Motor neuron (in vitro differentiated cells): ENCODE results near the gene NCOA5. TPM values are rescaled to one million over a fixed set of nuclear protein-coding genes. Genes with fewer than 3 reads are reported as not detected.
A peak's percentile ranks its signal among the peaks of the same experiment; 100 is the strongest.
"Not testable (repeated sequence)": the region's sequence is repeated elsewhere in the genome, so short reads cannot be mapped to it uniquely, and the experiment has no call there.

Experiments
- ATAC-seq, 8 experiments: fragments of 200-7000 bp; cut with Tn5 transposase; replicated peaks in 6 of 8; 2 replicates each; pipeline ENCODE4 v1.8.0; 2021; ENCODE audit warnings: mild to moderate bottlenecking in 8 of 8, moderate library complexity in 8 of 8
- H3K27ac ChIP-seq, 2 donors: fragments of 250-450 bp; sonication (Bioruptor Pico); 2 replicates each; pipeline ENCODE4 v1.9.0; 2021; ENCODE audit warnings: antibody characterized with exemption in 2 of 2, mild to moderate bottlenecking in 2 of 2, moderate library complexity in 1 of 2
- H3K4me1 ChIP-seq, 2 donors: fragments of 250-450 bp; sonication (Bioruptor Pico); replicated peaks in 1 of 2; 2 replicates each; pipeline ENCODE4 v1.6.1; 2021; ENCODE audit warnings: antibody characterized with exemption in 2 of 2, mild to moderate bottlenecking in 2 of 2, moderate library complexity in 1 of 2
- H3K4me3 ChIP-seq, 5 donors: fragments of 250-450 bp; sonication (Bioruptor Pico); 2 replicates each; pipeline ENCODE4 v1.9.0; 2021; ENCODE audit warnings: antibody characterized with exemption in 5 of 5, mild to moderate bottlenecking in 5 of 5, moderate library complexity in 4 of 5
- WGBS, 10 experiments: fragments of 450-650 bp; shearing (Covaris generic); methylation state at CpG; one replicate each; pipeline ENCODE4 v1.0.0; 2022; 5-methylcytosine and 5-hydroxymethylcytosine counted together
- in situ Hi-C, 9 experiments: fragments of 400-800 bp; cut with MboI; loops; one replicate each; pipeline ENCODE4 v1.15.0; 2021; ENCODE audit warnings: low sequenced_read_pairs in 9 of 9, low pct_unique_long_range_greater_than_20kb in 2 of 9; ENCODE audit not compliant: unreplicated experiment in 9 of 9
- total RNA-seq, 8 experiments: library from RNA; unstranded; fragments of 300-600 nt; gene quantifications; 2 replicates each; pipeline versions ENCODE4 v1.2.3 to v1.2.4, GENCODE V29; 2022

Gene NCOA5
- total RNA-seq, 8 experiments from 2014 or later: 11.9 to 44.1 (median 18.3) TPM

- no peaks in the 10 kb centered on the region for H3K4me1 ChIP-seq
- in situ Hi-C loops: no loop called here
- 13 to 100% (median 84%) methylated on average over 1 to 3 of the region's 3 CpGs; no CpG with 5 or more reads in 2 of the 10 experiments for WGBS, 10 experiments
- no peak overlapping the region for H3K4me3 ChIP-seq
- no peak overlapping the region for H3K27ac ChIP-seq
- no peak for ATAC-seq
These were observed 12.2 kb upstream of the NCOA5 start for GRCh38 chr20:46101957-46102356.

- no peak overlapping the region for H3K4me3 ChIP-seq
- 0 to 100% (median 59%) methylated on average over 1 to 5 of the region's 5 CpGs; no CpG with 5 or more reads in 2 of the 10 experiments for WGBS, 10 experiments
- H3K4me1 ChIP-seq: no peaks in the 10 kb centered on the region
- no peak overlapping the region for H3K27ac ChIP-seq
- in situ Hi-C loops: no loop called here
- ATAC-seq: peak in 2 of 8 experiments; percentile 33 to 93
These were observed 11.2 kb upstream of the NCOA5 start for GRCh38 chr20:46100988-46101387.

- H3K27ac ChIP-seq, H3K4me1 ChIP-seq, in situ Hi-C loops, H3K4me3 ChIP-seq: not testable (repeated sequence)
- WGBS, 10 experiments: 40 to 95% (median 71%) methylated on average over 1 to 7 of the region's 7 CpGs; no CpG with 5 or more reads in 1 of the 10 experiments
- peak in 3 of 8 experiments; percentile 31 to 60 (median 55) for ATAC-seq
These were observed 10.7 kb upstream of the NCOA5 start for GRCh38 chr20:46100444-46100843.

GRCh38 chr20:46099491-46100287 is 9.9 kb upstream of the NCOA5 start:
- WGBS, 10 experiments: 24 to 89% (median 76%) methylated on average over 3 to 19 of the region's 48 CpGs
- peak in 1 of 8 experiments; percentile 55 for ATAC-seq
- in situ Hi-C loops: no loop called here
- Histone ChIP-seq H3K4me3 (no peak overlapping the region), H3K4me1 (no peaks in the 10 kb centered on the region), H3K27ac (no peak overlapping the region)

- WGBS, 10 experiments: 0 to 83% (median 67%) methylated on average over 1 to 2 of the region's 2 CpGs; no CpG with 5 or more reads in 1 of the 10 experiments
- no peak overlapping the region for H3K27ac ChIP-seq
- no peak for ATAC-seq
- in situ Hi-C loops: no loop called here
- H3K4me3 ChIP-seq: no peak overlapping the region
- peaks cover 2 to 7% of the 10 kb centered on the region in 2 donors for H3K4me1 ChIP-seq
These were observed 3.8 kb upstream of the NCOA5 start for GRCh38 chr20:46093531-46093930.

- H3K4me1 ChIP-seq: peaks cover 12 to 18% of the 10 kb centered on the region in 2 donors
- in situ Hi-C loops, H3K4me3 ChIP-seq, H3K27ac ChIP-seq, ATAC-seq: not testable (repeated sequence)
- WGBS, 10 experiments: 55 to 100% (median 95%) methylated on average over 1 to 17 of the region's 52 CpGs; no CpG with 5 or more reads in 3 of the 10 experiments
These were observed 2.1 kb upstream of the NCOA5 start for GRCh38 chr20:46091622-46092535.

GRCh38 chr20:46089167-46089416 is 670 bp downstream of the NCOA5 start:
- in situ Hi-C loops: no loop called here

GRCh38 chr20:46088409-46089166 is 1.2 kb downstream of the NCOA5 start:
- in situ Hi-C loops: no loop called here

More at GRCh38 chr20:46089167-46089416, 670 bp downstream of the NCOA5 start:
- peak; percentile 31 to 51 (median 46) for ATAC-seq
- peak overlapping the region; percentile 53 to 88 (median 63) for H3K4me3 ChIP-seq
- H3K4me1 ChIP-seq: peaks cover 16 to 18% of the 10 kb centered on the region in 2 donors
- H3K27ac ChIP-seq: peak overlapping the region; percentile 98 to 99
- WGBS, 10 experiments: 0 to 1% (median 0%) methylated on average over 1 to 15 of the region's 31 CpGs; no CpG with 5 or more reads in 5 of the 10 experiments

GRCh38 chr20:46087161-46087560 is 2.6 kb downstream of the NCOA5 start:
- ATAC-seq: no peak
- no peak overlapping the region for H3K27ac ChIP-seq
- peaks cover 23 to 27% of the 10 kb centered on the region in 2 donors for H3K4me1 ChIP-seq
- no peak overlapping the region for H3K4me3 ChIP-seq
- in situ Hi-C loops: no loop called here
- 4 to 97% (median 84%) methylated on average over 2 to 8 of the region's 8 CpGs; no CpG with 5 or more reads in 2 of the 10 experiments for WGBS, 10 experiments

More at GRCh38 chr20:46088409-46089166, 1.2 kb downstream of the NCOA5 start:
- peak overlapping the region; percentile 53 to 88 (median 63) for H3K4me3 ChIP-seq
- ATAC-seq: peak in 1 of 8 experiments; percentile 1
- WGBS, 10 experiments: 0 to 3% (median 1%) methylated on average over 2 to 21 of the region's 22 CpGs
- H3K4me1 ChIP-seq: peaks cover 16 to 20% of the 10 kb centered on the region in 2 donors
- peak overlapping the region; percentile 98 to 99 for H3K27ac ChIP-seq

- 27 to 100% (median 72%) methylated on average over 1 to 4 of the region's 4 CpGs; no CpG with 5 or more reads in 1 of the 10 experiments for WGBS, 10 experiments
- no peak overlapping the region for H3K27ac ChIP-seq
- no peak overlapping the region for H3K4me3 ChIP-seq
- in situ Hi-C loops: no loop called here
- H3K4me1 ChIP-seq: peaks cover 20 to 21% of the 10 kb centered on the region in 2 donors
- no peak for ATAC-seq
These were observed 4.4 kb downstream of the NCOA5 start for GRCh38 chr20:46085179-46085851.

- no peak for ATAC-seq
- WGBS, 10 experiments: 60 to 100% (median 84%) methylated on average over 1 to 3 of the region's 3 CpGs; no CpG with 5 or more reads in 3 of the 10 experiments
- in situ Hi-C loops: no loop called here
- Histone ChIP-seq H3K27ac (no peak overlapping the region), H3K4me1 (peaks cover 19 to 20% of the 10 kb centered on the region in 2 donors), H3K4me3 (no peak overlapping the region)
These were observed 5.0 kb downstream of the NCOA5 start for GRCh38 chr20:46084805-46085178.

- WGBS, 10 experiments: 88 to 100% (median 100%) methylated on average over 1 of the region's 1 CpG; no CpG with 5 or more reads in 4 of the 10 experiments
- Histone ChIP-seq H3K27ac (no peak overlapping the region), H3K4me1 (peaks cover 20 to 22% of the 10 kb centered on the region in 2 donors), H3K4me3 (no peak overlapping the region)
- no peak for ATAC-seq
- in situ Hi-C loops: no loop called here
These were observed 6.2 kb downstream of the NCOA5 start for GRCh38 chr20:46083531-46084061.
